Right atrium auricular region (tissue), 2 donors: ENCODE results near the gene RSKR. TPM values are rescaled to one million over a fixed set of nuclear protein-coding genes. Genes with fewer than 3 reads are reported as not detected.

Source experiments
- DNase-seq: peaks from one replicate; pipeline ENCODE4 v3.0.0-alpha.2; 2019; ENCODE audit warnings: low spot score
- H3K27ac ChIP-seq, 2 donors: fragments of 200-600 bp; sonication (generic); 1 replicate in 1 of 2; 2 replicates in 1 of 2; pipeline ENCODE4 v1.5.1; 2016 to 2019
- H3K27me3 ChIP-seq, 2 donors: fragments of 200-600 bp; sonication (generic); one replicate each; pipeline versions ENCODE4 v1.5.1 to v1.6.0; 2017 to 2019
- H3K36me3 ChIP-seq: fragments of 200-600 bp; sonication (generic); one replicate; pipeline ENCODE4 v1.5.1; 2016
- H3K4me1 ChIP-seq, 2 donors: fragments of 200-600 bp; sonication (generic); one replicate each; pipeline versions ENCODE4 v1.5.1 to v1.6.0; 2017 to 2019
- H3K4me3 ChIP-seq, 2 donors: fragments of 200-600 bp; sonication (generic); 1 replicate in 1 of 2; 2 replicates in 1 of 2; pipeline ENCODE4 v1.5.1; 2017 to 2019; ENCODE audit warnings: mild to moderate bottlenecking in 1 of 2, moderate library complexity in 1 of 2
- H3K9me3 ChIP-seq, 2 donors: fragments of 200-600 bp; sonication (generic); one replicate each; pipeline ENCODE4 v1.5.1; 2019
- CTCF ChIP-seq, 2 donors: fragments of 200-600 bp; sonication (generic); IDR thresholded peaks; one replicate each; pipeline ENCODE4 v1.5.1; 2019; ENCODE audit warnings: antibody characterized with exemption in 2 of 2
- total RNA-seq, 2 donors: library from RNA; depleted of rRNA; stranded (reverse); fragments of >200 nt; gene quantifications; one replicate each; pipeline ENCODE4 v1.1.0, GENCODE V29; 2016

The RSKR gene
- total RNA-seq, 2 donors from 2014 or later = 1.3 to 1.8 TPM

DNA sequence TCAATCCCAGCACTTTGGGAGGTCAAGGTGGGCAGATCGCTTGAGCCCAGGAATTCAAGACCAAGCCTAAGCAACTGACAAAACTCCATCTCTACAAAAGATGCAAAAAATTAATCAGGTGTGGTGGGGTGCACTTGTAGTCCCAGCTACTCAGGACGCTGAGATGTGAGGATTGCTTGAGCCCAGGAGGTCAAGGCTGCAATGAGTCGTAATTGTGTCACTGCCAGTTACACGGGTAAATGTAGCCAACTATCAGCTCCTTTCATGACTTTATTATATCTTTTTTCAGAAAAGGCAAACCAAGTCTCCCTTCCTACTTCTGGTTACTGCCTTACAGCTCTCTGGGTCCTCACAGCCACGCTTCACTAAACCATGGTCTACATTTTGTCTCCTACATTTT is 43.8 kb upstream of the RSKR start:
- Histone ChIP-seq H3K36me3 (peaks cover 20% of the 10 kb centered on the region), H3K4me3 (no peak overlapping the region), H3K4me1 (peaks cover 0 to 16% of the 10 kb centered on the region in 2 donors), H3K27me3 (no peaks in the 10 kb centered on the region), H3K27ac (no peak overlapping the region), H3K9me3 (no peaks in the 10 kb centered on the region)
- no peak for DNase-seq
- no peak for TF ChIP-seq CTCF (IDR thresholded peaks at IDR 0.05)

- Histone ChIP-seq H3K4me1 (peaks cover 0 to 2% of the 10 kb centered on the region in 2 donors), H3K4me3 (no peak overlapping the region), H3K27ac (no peak overlapping the region), H3K36me3 (peaks cover 40% of the 10 kb centered on the region), H3K27me3 (no peaks in the 10 kb centered on the region), H3K9me3 (no peaks in the 10 kb centered on the region)
- TF ChIP-seq CTCF (IDR thresholded peaks at IDR 0.05) = no peak
- DNase-seq = no peak
Measured at GRCh38 chr17:28655160-28655559, 41.2 kb upstream of the RSKR start.

- H3K27ac ChIP-seq = peak overlapping the region in 1 of 2 donors; percentile 28
- H3K4me1 ChIP-seq = peaks cover 0 to 32% of the 10 kb centered on the region in 2 donors
- H3K27me3 ChIP-seq = no peaks in the 10 kb centered on the region
- TF ChIP-seq CTCF (IDR thresholded peaks at IDR 0.05) = no peak
- no peak overlapping the region for H3K4me3 ChIP-seq
- peaks cover 27% of the 10 kb centered on the region for H3K36me3 ChIP-seq
- no peaks in the 10 kb centered on the region for H3K9me3 ChIP-seq
- no peak for DNase-seq
Measured at GRCh38 chr17:28648698-28649097, 34.7 kb upstream of the RSKR start.

DNA sequence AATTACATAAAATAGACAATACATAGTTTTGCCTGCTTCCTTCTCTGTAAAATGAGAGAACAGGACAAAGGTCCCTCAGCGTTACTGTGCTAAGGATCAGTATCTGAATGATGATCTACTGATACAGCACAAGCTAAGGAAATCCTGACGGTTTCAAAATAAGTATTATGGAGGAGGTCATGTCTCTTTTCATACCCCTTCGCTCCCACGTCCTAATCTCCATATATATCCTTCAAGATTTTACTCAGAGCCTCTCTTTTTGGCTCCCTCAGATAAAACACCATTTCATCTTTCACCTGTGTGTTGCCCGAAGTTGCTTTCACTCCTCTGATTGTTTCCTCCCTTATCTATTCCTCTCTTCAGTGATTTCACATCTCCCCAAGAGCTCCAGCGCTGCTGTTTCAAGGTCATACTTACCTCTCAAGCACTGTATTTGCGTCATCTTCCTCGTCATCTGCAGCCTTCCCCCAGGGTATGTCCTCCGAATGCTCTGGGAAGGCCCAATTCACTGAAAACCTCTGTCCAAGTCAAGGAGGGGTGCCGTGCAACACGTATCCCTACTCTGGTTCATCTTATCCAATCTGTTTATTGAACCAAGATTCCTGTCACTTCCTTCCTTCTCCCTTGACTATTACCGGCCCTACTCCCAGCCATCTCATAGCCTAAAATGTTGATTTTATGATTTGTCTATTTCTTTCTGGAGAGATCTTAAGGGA is 32.2 kb upstream of the RSKR start:
- no peak for DNase-seq
- peaks cover 30% of the 10 kb centered on the region for H3K36me3 ChIP-seq
- peaks cover 0 to 43% of the 10 kb centered on the region in 2 donors for H3K4me1 ChIP-seq
- no peaks in the 10 kb centered on the region for H3K9me3 ChIP-seq
- H3K27ac ChIP-seq = peak overlapping the region; percentile 91 to 97
- peak overlapping the region; percentile 18 for H3K4me3 ChIP-seq
- no peaks in the 10 kb centered on the region for H3K27me3 ChIP-seq
- TF ChIP-seq CTCF (IDR thresholded peaks at IDR 0.05) = no peak

DNA sequence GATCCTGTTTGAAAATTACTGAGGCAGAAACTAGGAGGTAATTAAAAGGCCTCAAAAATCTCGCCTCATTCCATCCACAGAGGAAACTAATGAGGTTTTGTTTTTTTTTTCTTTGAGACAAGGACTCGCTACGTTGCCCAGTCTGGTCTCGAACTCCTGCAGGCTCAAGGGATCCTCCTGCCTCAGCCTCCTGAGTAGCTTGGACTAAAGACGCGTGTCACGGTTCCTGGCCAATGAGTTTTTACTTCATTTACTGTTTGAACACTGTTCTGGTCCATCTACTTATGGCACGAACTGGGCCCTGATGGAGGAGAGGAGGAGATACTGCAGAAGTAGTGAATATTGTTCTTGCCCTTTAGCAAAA is 31.6 kb upstream of the RSKR start:
- Histone ChIP-seq H3K27ac (peak overlapping the region; percentile 91 to 97), H3K4me3 (peak overlapping the region; percentile 91 to 96), H3K36me3 (peaks cover 32% of the 10 kb centered on the region), H3K27me3 (no peaks in the 10 kb centered on the region), H3K4me1 (peaks cover 0 to 43% of the 10 kb centered on the region in 2 donors), H3K9me3 (no peaks in the 10 kb centered on the region)
- TF ChIP-seq CTCF (IDR thresholded peaks at IDR 0.05) = no peak
- DNase-seq = no peak
